GM12878 (cell line): ENCODE results near the gene CREB3L4. TPM values are rescaled to one million over a fixed set of nuclear protein-coding genes. Genes with fewer than 3 reads are reported as not detected.

Experiments
- ATAC-seq: fragments of 200-7000 bp; cut with Tn5 transposase; 3 replicates; pipeline ENCODE4 v1.9.1; 2020; ENCODE audit warnings: mild to moderate bottlenecking, moderate library complexity
- BruUV-seq: library from RNA; stranded (reverse); fragments of 400-500 nt; replicated peaks from 2 replicates; lab custom pipeline; 2021; lab: Mats Ljungman, UMichigan
- CTCF ChIA-PET: fragments of 300-600 bp; sonication (Branson Sonifier 250); formaldehyde crosslinking; extraction: SDS; loops from one replicate; lab custom pipeline; 2021; ENCODE audit warnings: inconsistent platforms; lab: Yijun Ruan, JAX
- POLR2A ChIA-PET: fragments of 350-600 bp; formaldehyde crosslinking; extraction: SDS; loops from one replicate; lab custom pipeline; 2021; ENCODE audit warnings: inconsistent platforms; lab: Charles Lee
- RAD21 ChIA-PET: fragments of 300-600 bp; sonication (Branson Sonifier 250); formaldehyde crosslinking; loops from one replicate; lab custom pipeline; 2023; ENCODE audit warnings: antibody characterized with exemption; ENCODE audit not compliant: unreplicated experiment; lab: Charles Lee
- SMC1A ChIA-PET: fragments of 300-600 bp; sonication (Branson Sonifier 250); formaldehyde crosslinking; loops from one replicate; lab custom pipeline; 2023; ENCODE audit not compliant: unreplicated experiment, uncharacterized antibody; lab: Charles Lee
- DNase-seq: peaks from one replicate; pipeline ENCODE4 v3.0.0-alpha.2; 2011; ENCODE audit warnings: low read depth, low spot score
- FAIRE-seq: peaks from 3 replicates; lab custom pipeline; 2011; peaks lifted over from hg19 to GRCh38; lab: Jason Lieb, UNC
- H2AFZ ChIP-seq: 2 replicates; pipeline ENCODE4 v1.6.0; 2011; ENCODE audit warnings: low read depth, low read length, control low read depth; ENCODE audit not compliant: control insufficient read depth
- H3K27ac ChIP-seq: 2 replicates; pipeline ENCODE4 v1.5.1; 2011; ENCODE audit warnings: control low read depth; ENCODE audit not compliant: control insufficient read depth, insufficient read depth
- H3K27me3 ChIP-seq, 2 experiments: replicated peaks in 1 of 2; 2 replicates each; pipeline versions ENCODE4 v1.6.0 to v1.6.1; 2011; ENCODE audit warnings: low read length in 1 of 2; ENCODE audit not compliant: control insufficient read depth in 2 of 2, insufficient read depth in 2 of 2
- H3K36me3 ChIP-seq, 2 experiments: 2 replicates each; pipeline ENCODE4 v1.5.1; 2011; ENCODE audit warnings: low read length in 1 of 2; ENCODE audit not compliant: control insufficient read depth in 2 of 2, insufficient read depth in 2 of 2
- H3K4me1 ChIP-seq: 2 replicates; pipeline ENCODE4 v1.6.1; 2011; ENCODE audit warnings: mild to moderate bottlenecking, low read length, moderate library complexity, mixed read lengths; ENCODE audit not compliant: control insufficient read depth, insufficient read depth
- H3K4me2 ChIP-seq: 2 replicates; pipeline ENCODE4 v1.6.0; 2011; ENCODE audit warnings: control low read depth; ENCODE audit not compliant: control insufficient read depth, insufficient read depth
- H3K4me3 ChIP-seq: fragments of 200-600 bp; sonication (generic); 2 replicates; pipeline ENCODE4 v1.5.1; 2016
- H3K79me2 ChIP-seq: 2 replicates; pipeline ENCODE4 v1.6.0; 2011; ENCODE audit warnings: low read length; ENCODE audit not compliant: control insufficient read depth, insufficient read depth
- H3K9ac ChIP-seq: 2 replicates; pipeline ENCODE4 v1.8.0; 2011; ENCODE audit warnings: low read length, control low read depth, mixed read lengths; ENCODE audit not compliant: control insufficient read depth, insufficient read depth
- H3K9me3 ChIP-seq: replicated peaks from 3 replicates; pipeline ENCODE4 v1.5.1; 2011; ENCODE audit warnings: mild to moderate bottlenecking, low read length; ENCODE audit not compliant: control insufficient read depth, insufficient read depth
- H4K20me1 ChIP-seq: 2 replicates; pipeline ENCODE4 v1.6.0; 2011; ENCODE audit not compliant: control insufficient read depth, insufficient read depth
- PML ChIP-seq: IDR thresholded peaks from 2 replicates; pipeline ENCODE4 v1.6.1; 2012; ENCODE audit warnings: low read length, inconsistent platforms
- POLR2AphosphoS2 ChIP-seq: IDR thresholded peaks from 2 replicates; pipeline ENCODE4 v1.6.1; 2011; ENCODE audit warnings: low read depth, mild to moderate bottlenecking, low read length, improper control_type of control experiment, moderate library complexity
- WGBS: methylation state at CpG from one replicate; pipeline ENCODE4 v1.1.6; 2016; ENCODE audit warnings: low lambda C conversion rate; ENCODE audit not compliant: insufficient replicate concordance, insufficient coverage; ENCODE audit errors: missing lambda C conversion rate; 5-methylcytosine and 5-hydroxymethylcytosine counted together
- in situ Hi-C: fragments of 300-500 bp; cut with MboI; formaldehyde crosslinking; loops from 9 replicates; pipeline ENCODE4 v1.14.3; 2018; ENCODE audit warnings: mixed read lengths
- intact Hi-C: fragments of 100-400 bp; cut with micrococcal nuclease; formaldehyde crosslinking; loops from one replicate; pipeline ENCODE4 v1.14.2; 2022; ENCODE audit not compliant: unreplicated experiment
- polyA plus RNA-seq, 11 experiments: library from polyadenylated mRNA; depleted of rRNA in 4 of 11; unstranded in 6 of 11; stranded (reverse) in 5 of 11; fragments of >200 nt; fragmentation: Nextera tagmentation in 4 of 11; fragmentation: Illumina TruSeq in 1 of 11; extraction: Ambion mirVana in 4 of 11; extraction: Trizol in 1 of 11; gene quantifications; 1 replicate in 1 of 11; 2 replicates in 10 of 11; pipeline versions ENCODE4 v1.2.1 to v1.2.3, GENCODE V29; 2011 to 2016; ENCODE audit warnings: inconsistent platforms in 2 of 11, missing spikeins in 2 of 11, low read depth in 1 of 11
- total RNA-seq, 4 experiments: library from RNA; depleted of rRNA in 3 of 4; stranded (reverse); fragments of >200 nt in 3 of 4; fragmentation: Illumina TruSeq in 1 of 4; extraction: Trizol in 1 of 4; gene quantifications; 2 replicates each; pipeline versions ENCODE4 v1.2.1 to v1.2.3, GENCODE V29; 2013 to 2021
- TF ChIP-seq, protein P1 (sequence below): fragments of 450-650 bp; IDR thresholded peaks from 2 replicates; pipeline ENCODE4 v1.6.1; 2016; ENCODE audit warnings: mild to moderate bottlenecking, moderate library complexity, borderline replicate concordance

The CREB3L4 gene
- total and polyA plus RNA-seq, 10 of the 15 experiments (the other 5 are each of a cell fraction or from before 2014, with no cell fraction given) = 9.7 to 14.0 (median 12.1) TPM

DNA sequence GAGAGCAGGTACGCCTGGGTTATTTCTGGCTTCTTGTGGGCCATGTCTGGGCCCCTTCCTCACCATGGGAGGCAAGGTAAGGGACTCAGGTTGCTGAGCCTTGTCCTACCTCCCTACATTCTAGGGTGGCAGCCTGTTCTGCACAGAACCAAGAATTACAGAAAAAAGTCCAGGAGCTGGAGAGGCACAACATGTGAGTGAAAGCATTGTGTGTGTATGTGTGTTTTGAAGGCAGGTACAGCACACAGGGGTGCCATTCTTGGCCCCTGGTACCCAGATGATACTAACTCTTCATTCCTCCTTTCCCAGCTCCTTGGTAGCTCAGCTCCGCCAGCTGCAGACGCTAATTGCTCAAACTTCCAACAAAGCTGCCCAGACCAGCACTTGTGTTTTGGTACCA is 5.4 kb downstream of the CREB3L4 start:
- DNase-seq = no peak
- Histone ChIP-seq H3K4me3 (no peak overlapping the region), H3K36me3 (peaks cover 8 to 16% of the 10 kb centered on the region in 2 experiments), H4K20me1 (no peaks in the 10 kb centered on the region), H2AFZ (no peak overlapping the region), H3K79me2 (peaks cover 24% of the 10 kb centered on the region), H3K4me2 (no peak overlapping the region), H3K9ac (no peak overlapping the region), H3K27ac (no peak overlapping the region), H3K4me1 (peaks cover 19% of the 10 kb centered on the region), H3K27me3 (no peaks in the 10 kb centered on the region), H3K9me3 (no peaks in the 10 kb centered on the region)
- no peak for FAIRE-seq
- intact Hi-C loops (no loop called here), in situ Hi-C loops (no loop called here)
- BruUV-seq = no TSS peak
- CTCF ChIA-PET = interaction anchor here (0.7 to 1.4 kb wide), 2 partner anchors 10 to 13 kb away, joined by 3 to 4 read pairs; partner anchors contain the start of genes RAB13 and SLC39A1
- TF ChIP-seq PML (0 out of 2 replicates have a peak, but pooled peaks have one; percentile 46), POLR2AphosphoS2 (peak; percentile 23; the same call in 1 of the 2 replicates)
- TF ChIP-seq, protein P1, sequence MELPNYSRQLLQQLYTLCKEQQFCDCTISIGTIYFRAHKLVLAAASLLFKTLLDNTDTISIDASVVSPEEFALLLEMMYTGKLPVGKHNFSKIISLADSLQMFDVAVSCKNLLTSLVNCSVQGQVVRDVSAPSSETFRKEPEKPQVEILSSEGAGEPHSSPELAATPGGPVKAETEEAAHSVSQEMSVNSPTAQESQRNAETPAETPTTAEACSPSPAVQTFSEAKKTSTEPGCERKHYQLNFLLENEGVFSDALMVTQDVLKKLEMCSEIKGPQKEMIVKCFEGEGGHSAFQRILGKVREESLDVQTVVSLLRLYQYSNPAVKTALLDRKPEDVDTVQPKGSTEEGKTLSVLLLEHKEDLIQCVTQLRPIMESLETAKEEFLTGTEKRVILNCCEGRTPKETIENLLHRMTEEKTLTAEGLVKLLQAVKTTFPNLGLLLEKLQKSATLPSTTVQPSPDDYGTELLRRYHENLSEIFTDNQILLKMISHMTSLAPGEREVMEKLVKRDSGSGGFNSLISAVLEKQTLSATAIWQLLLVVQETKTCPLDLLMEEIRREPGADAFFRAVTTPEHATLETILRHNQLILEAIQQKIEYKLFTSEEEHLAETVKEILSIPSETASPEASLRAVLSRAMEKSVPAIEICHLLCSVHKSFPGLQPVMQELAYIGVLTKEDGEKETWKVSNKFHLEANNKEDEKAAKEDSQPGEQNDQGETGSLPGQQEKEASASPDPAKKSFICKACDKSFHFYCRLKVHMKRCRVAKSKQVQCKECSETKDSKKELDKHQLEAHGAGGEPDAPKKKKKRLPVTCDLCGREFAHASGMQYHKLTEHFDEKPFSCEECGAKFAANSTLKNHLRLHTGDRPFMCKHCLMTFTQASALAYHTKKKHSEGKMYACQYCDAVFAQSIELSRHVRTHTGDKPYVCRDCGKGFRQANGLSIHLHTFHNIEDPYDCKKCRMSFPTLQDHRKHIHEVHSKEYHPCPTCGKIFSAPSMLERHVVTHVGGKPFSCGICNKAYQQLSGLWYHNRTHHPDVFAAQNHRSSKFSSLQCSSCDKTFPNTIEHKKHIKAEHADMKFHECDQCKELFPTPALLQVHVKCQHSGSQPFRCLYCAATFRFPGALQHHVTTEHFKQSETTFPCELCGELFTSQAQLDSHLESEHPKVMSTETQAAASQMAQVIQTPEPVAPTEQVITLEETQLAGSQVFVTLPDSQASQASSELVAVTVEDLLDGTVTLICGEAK = no peak
- WGBS = 94% methylated on average over 3 of the region's 3 CpGs
- no peak for ATAC-seq
- POLR2A ChIA-PET = interaction anchor here (2.4 kb wide), 1 partner anchor 10 kb away, joined by 9 read pairs; the partner anchor contains the start of gene SLC39A1
- SMC1A ChIA-PET = interaction anchor here (0.9 kb wide), 1 partner anchor 10 kb away, joined by 3 read pairs; the partner anchor contains the start of gene SLC39A1
- RAD21 ChIA-PET = interaction anchor here (1.2 kb wide), 1 partner anchor 13 kb away, joined by 3 read pairs; the partner anchor contains the start of gene RAB13
